ENCODE data around the gene GNPTG. TPM values are rescaled to one million over a fixed set of nuclear protein-coding genes. Genes with fewer than 3 reads are reported as not detected.

Gene GNPTG
- total RNA-seq, 1 donor, result 26.3 TPM

GRCh38 chr16:1395444-1396031 lies 43.8 kb downstream of the GNPTG start:
- H3K4me3 ChIP-seq (ENCODE audit: low read depth, low read length), result no peak overlapping the region
- DNase-seq (ENCODE audit: low read depth), result no peak
- TF ChIP-seq, protein P1, sequence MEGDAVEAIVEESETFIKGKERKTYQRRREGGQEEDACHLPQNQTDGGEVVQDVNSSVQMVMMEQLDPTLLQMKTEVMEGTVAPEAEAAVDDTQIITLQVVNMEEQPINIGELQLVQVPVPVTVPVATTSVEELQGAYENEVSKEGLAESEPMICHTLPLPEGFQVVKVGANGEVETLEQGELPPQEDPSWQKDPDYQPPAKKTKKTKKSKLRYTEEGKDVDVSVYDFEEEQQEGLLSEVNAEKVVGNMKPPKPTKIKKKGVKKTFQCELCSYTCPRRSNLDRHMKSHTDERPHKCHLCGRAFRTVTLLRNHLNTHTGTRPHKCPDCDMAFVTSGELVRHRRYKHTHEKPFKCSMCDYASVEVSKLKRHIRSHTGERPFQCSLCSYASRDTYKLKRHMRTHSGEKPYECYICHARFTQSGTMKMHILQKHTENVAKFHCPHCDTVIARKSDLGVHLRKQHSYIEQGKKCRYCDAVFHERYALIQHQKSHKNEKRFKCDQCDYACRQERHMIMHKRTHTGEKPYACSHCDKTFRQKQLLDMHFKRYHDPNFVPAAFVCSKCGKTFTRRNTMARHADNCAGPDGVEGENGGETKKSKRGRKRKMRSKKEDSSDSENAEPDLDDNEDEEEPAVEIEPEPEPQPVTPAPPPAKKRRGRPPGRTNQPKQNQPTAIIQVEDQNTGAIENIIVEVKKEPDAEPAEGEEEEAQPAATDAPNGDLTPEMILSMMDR (IDR thresholded peaks at IDR 0.05; ENCODE audit: insufficient read depth, low read depth, low read length), result no peak

GRCh38 chr16:1397779-1398178 lies 46.0 kb downstream of the GNPTG start:
- TF ChIP-seq, protein P1 (IDR thresholded peaks at IDR 0.05; ENCODE audit: insufficient read depth, low read depth, low read length), result no peak
- H3K4me3 ChIP-seq (ENCODE audit: low read depth, low read length), result no peak overlapping the region
- DNase-seq (ENCODE audit: low read depth), result no peak

- H3K4me3 ChIP-seq (ENCODE audit: low read depth, low read length), result no peak overlapping the region
- TF ChIP-seq, protein P1 (IDR thresholded peaks at IDR 0.05; ENCODE audit: insufficient read depth, low read depth, low read length), result no peak
- no peak for DNase-seq (ENCODE audit: low read depth)
These were observed 46.6 kb downstream of the GNPTG start for GRCh38 chr16:1398351-1398750.

- H3K4me3 ChIP-seq (ENCODE audit: low read depth, low read length), result no peak overlapping the region
- no peak for DNase-seq (ENCODE audit: low read depth)
- TF ChIP-seq, protein P1 (IDR thresholded peaks at IDR 0.05; ENCODE audit: insufficient read depth, low read depth, low read length), result no peak
These were observed 47.3 kb downstream of the GNPTG start for GRCh38 chr16:1398826-1399581.

GRCh38 chr16:1401061-1401757 lies 49.5 kb downstream of the GNPTG start:
- no peak for DNase-seq (ENCODE audit: low read depth)
- TF ChIP-seq, protein P1 (IDR thresholded peaks at IDR 0.05; ENCODE audit: insufficient read depth, low read depth, low read length), result no peak
- no peak overlapping the region for H3K4me3 ChIP-seq (ENCODE audit: low read depth, low read length)

DNA sequence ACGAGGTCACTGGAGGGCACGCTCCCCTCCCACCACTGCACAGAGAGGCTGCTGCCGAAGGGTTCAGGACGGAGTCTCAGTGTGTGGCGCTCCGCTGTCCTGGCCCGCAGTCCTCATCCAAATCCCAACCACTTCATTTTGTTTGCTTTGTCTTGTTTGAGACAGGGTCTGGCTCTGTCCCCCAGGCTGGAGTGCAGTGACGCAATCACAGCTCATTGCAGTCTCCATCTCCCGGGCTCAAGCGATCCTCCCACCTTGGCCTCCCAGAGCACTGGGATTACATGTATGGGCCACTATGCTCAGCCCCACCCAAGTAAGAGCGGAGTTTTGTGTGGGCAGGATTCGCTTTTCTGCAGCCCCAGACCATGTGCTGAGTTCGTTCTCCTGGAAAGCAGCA lies 50.0 kb downstream of the GNPTG start:
- TF ChIP-seq, protein P1 (IDR thresholded peaks at IDR 0.05; ENCODE audit: insufficient read depth, low read depth, low read length), result no peak
- H3K4me3 ChIP-seq (ENCODE audit: low read depth, low read length), result no peak overlapping the region
- no peak for DNase-seq (ENCODE audit: low read depth)
